K562 (cell line): Measurements from ENCODE around the gene ZNF513. TPM values are rescaled to one million over a fixed set of nuclear protein-coding genes. Genes with fewer than 3 reads are reported as not detected.

Experiments used
- BDP1 ChIP-seq: IDR thresholded peaks from 3 replicates; pipeline ENCODE4 v1.6.1; 2011; ENCODE audit not compliant: insufficient read length, insufficient read depth
- DPF2 ChIP-seq: fragments of 450-650 bp; IDR thresholded peaks from 2 replicates; pipeline ENCODE4 v1.6.1; 2016
- ETS2 ChIP-seq: IDR thresholded peaks from 2 replicates; pipeline ENCODE4 v1.6.1; 2016; ENCODE audit warnings: borderline replicate concordance, missing genetic modification characterization, mild to moderate bottlenecking, moderate library complexity, missing compliant biosample characterization; ENCODE audit not compliant: poor library complexity, severe bottlenecking
- FOS ChIP-seq: IDR thresholded peaks from 3 replicates; pipeline ENCODE4 v1.6.1; 2011; ENCODE audit not compliant: insufficient read length; ENCODE audit errors: extremely low read depth
- FOXA3 ChIP-seq, 2 experiments: fragments of 450-650 bp in 1 of 2; sonication (generic) in 1 of 2; formaldehyde crosslinking; IDR thresholded peaks in 1 of 2; conservative IDR thresholded peaks in 1 of 2; 2 replicates each; pipeline versions ENCODE4 v1.4.0 to v1.8.0; 2020 to 2022; ENCODE audit warnings: mild to moderate bottlenecking in 2 of 2, missing genetic modification reagents in 1 of 2
- NFIX ChIP-seq: fragments of 250-450 bp; sonication (Bioruptor Pico); IDR thresholded peaks from 2 replicates; pipeline ENCODE4 v1.4.0; 2020; ENCODE audit warnings: low read depth, mild to moderate bottlenecking, moderate library complexity
- RBM39 ChIP-seq: fragments of 200-400 bp; formaldehyde crosslinking; optimal IDR thresholded peaks from 2 replicates; pipeline ENCODE3; 2018; ENCODE audit warnings: low read depth, low read length
- SIRT6 ChIP-seq: IDR thresholded peaks from one replicate; pipeline ENCODE4 v1.6.1; 2012; ENCODE audit warnings: low read depth, mild to moderate bottlenecking, control low read depth, inconsistent platforms, low read length, moderate library complexity
- THRA ChIP-seq: fragments of 450-650 bp; IDR thresholded peaks from 2 replicates; pipeline ENCODE4 v1.6.1; 2017; ENCODE audit warnings: mild to moderate bottlenecking, moderate library complexity
- ZEB2 ChIP-seq: fragments of 450-650 bp; IDR thresholded peaks from 2 replicates; pipeline ENCODE4 v1.6.1; 2016
- ZNF263 ChIP-seq: sonication (generic); formaldehyde crosslinking; IDR thresholded peaks from 2 replicates; pipeline ENCODE4 v1.8.0; 2022; ENCODE audit warnings: mild to moderate bottlenecking, missing genetic modification reagents, borderline replicate concordance
- ZNF316 ChIP-seq: fragments of 450-650 bp; IDR thresholded peaks from 2 replicates; pipeline ENCODE4 v1.6.1; 2016
- ZNF583 ChIP-seq: fragments of 250-450 bp; sonication (Bioruptor Pico); IDR thresholded peaks from 2 replicates; pipeline ENCODE4 v1.4.0; 2020
- ZNF655 ChIP-seq: fragments of 250-450 bp; sonication (Bioruptor Pico); IDR thresholded peaks from 2 replicates; pipeline ENCODE4 v1.5.0; 2021
- polyA plus RNA-seq, 8 experiments: library from polyadenylated mRNA; depleted of rRNA in 4 of 8; stranded (reverse) in 5 of 8; unstranded in 3 of 8; fragments of >200 nt; fragmentation: Nextera tagmentation in 2 of 8; fragmentation: Illumina TruSeq in 1 of 8; extraction: Ambion mirVana in 2 of 8; extraction: Trizol in 1 of 8; gene quantifications; 2 replicates each; pipeline versions ENCODE4 v1.2.1 to v1.2.3, GENCODE V29; 2011 to 2014; ENCODE audit warnings: inconsistent platforms in 1 of 8, missing spikeins in 1 of 8
- total RNA-seq, 7 experiments: library from RNA; depleted of rRNA in 6 of 7; stranded (reverse); fragments of >200 nt in 6 of 7; fragmentation: Illumina TruSeq in 2 of 7; extraction: Trizol in 2 of 7; gene quantifications; 2 replicates each; pipeline versions ENCODE4 v1.2.1 to v1.2.3, GENCODE V29; 2011 to 2021; ENCODE audit warnings: low replicate concordance in 1 of 7
- TF ChIP-seq, protein P1 (sequence below): fragments of 250-450 bp; sonication (Bioruptor Pico); IDR thresholded peaks from 2 replicates; pipeline ENCODE4 v1.5.0; 2020; ENCODE audit warnings: mild to moderate bottlenecking, borderline replicate concordance
- TF ChIP-seq, protein P2 (sequence below): fragments of 450-650 bp; formaldehyde crosslinking; IDR thresholded peaks from 2 replicates; pipeline ENCODE4 v1.4.0; 2020; ENCODE audit warnings: mild to moderate bottlenecking, moderate library complexity
- TF ChIP-seq, protein P3 (sequence below): sonication (generic); formaldehyde crosslinking; IDR thresholded peaks from 2 replicates; pipeline ENCODE4 v1.8.0; 2022; ENCODE audit warnings: mild to moderate bottlenecking, missing genetic modification reagents
- TF ChIP-seq, protein P4 (sequence below): sonication (generic); formaldehyde crosslinking; IDR thresholded peaks from 2 replicates; pipeline ENCODE4 v1.8.1; 2023; ENCODE audit warnings: mild to moderate bottlenecking, missing genetic modification reagents

The ZNF513 gene
- total and polyA plus RNA-seq, 9 of the 15 experiments (the other 6 are each of a cell fraction or from before 2014, with no cell fraction given), result 0.04 to 13.6 (median 4.4) TPM

GRCh38 chr2:27353762-27354596 lies 26.6 kb downstream of the ZNF513 start (continued):
- TF ChIP-seq, protein P1, sequence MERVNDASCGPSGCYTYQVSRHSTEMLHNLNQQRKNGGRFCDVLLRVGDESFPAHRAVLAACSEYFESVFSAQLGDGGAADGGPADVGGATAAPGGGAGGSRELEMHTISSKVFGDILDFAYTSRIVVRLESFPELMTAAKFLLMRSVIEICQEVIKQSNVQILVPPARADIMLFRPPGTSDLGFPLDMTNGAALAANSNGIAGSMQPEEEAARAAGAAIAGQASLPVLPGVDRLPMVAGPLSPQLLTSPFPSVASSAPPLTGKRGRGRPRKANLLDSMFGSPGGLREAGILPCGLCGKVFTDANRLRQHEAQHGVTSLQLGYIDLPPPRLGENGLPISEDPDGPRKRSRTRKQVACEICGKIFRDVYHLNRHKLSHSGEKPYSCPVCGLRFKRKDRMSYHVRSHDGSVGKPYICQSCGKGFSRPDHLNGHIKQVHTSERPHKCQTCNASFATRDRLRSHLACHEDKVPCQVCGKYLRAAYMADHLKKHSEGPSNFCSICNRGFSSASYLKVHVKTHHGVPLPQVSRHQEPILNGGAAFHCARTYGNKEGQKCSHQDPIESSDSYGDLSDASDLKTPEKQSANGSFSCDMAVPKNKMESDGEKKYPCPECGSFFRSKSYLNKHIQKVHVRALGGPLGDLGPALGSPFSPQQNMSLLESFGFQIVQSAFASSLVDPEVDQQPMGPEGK (CRISPR knock-in tag), result no peak
- TF ChIP-seq, protein P2, sequence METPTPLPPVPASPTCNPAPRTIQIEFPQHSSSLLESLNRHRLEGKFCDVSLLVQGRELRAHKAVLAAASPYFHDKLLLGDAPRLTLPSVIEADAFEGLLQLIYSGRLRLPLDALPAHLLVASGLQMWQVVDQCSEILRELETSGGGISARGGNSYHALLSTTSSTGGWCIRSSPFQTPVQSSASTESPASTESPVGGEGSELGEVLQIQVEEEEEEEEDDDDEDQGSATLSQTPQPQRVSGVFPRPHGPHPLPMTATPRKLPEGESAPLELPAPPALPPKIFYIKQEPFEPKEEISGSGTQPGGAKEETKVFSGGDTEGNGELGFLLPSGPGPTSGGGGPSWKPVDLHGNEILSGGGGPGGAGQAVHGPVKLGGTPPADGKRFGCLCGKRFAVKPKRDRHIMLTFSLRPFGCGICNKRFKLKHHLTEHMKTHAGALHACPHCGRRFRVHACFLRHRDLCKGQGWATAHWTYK (CRISPR knock-in tag), result no peak
- TF ChIP-seq DPF2 (peak; percentile 90), RBM39 (no peak), NFIX (CRISPR knock-in tag) (no peak), ZNF583 (CRISPR knock-in tag) (no peak), ZNF316 (peak; percentile 67), ZEB2 (peak; percentile 42; the same call in 1 of the 2 replicates), ETS2 (tag) (no peak), ZNF655 (CRISPR knock-in tag) (no peak), THRA (peak; percentile 40; the same call in 1 of the 2 replicates), FOS (no peak), BDP1 (no peak), ZNF263 (no peak), SIRT6 (no peak), FOXA3 (CRISPR knock-in tag; conservative IDR thresholded peaks at IDR 0.05 in 1 of 2, IDR thresholded peaks at IDR 0.05 in 1 of 2) (no peak)
- TF ChIP-seq, protein P3, sequence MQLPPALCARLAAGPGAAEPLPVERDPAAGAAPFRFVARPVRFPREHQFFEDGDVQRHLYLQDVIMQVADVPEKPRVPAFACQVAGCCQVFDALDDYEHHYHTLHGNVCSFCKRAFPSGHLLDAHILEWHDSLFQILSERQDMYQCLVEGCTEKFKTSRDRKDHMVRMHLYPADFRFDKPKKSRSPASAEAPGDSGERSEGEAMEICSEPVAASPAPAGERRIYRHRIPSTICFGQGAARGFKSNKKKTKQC (CRISPR knock-in tag), result no peak
- TF ChIP-seq, protein P4, sequence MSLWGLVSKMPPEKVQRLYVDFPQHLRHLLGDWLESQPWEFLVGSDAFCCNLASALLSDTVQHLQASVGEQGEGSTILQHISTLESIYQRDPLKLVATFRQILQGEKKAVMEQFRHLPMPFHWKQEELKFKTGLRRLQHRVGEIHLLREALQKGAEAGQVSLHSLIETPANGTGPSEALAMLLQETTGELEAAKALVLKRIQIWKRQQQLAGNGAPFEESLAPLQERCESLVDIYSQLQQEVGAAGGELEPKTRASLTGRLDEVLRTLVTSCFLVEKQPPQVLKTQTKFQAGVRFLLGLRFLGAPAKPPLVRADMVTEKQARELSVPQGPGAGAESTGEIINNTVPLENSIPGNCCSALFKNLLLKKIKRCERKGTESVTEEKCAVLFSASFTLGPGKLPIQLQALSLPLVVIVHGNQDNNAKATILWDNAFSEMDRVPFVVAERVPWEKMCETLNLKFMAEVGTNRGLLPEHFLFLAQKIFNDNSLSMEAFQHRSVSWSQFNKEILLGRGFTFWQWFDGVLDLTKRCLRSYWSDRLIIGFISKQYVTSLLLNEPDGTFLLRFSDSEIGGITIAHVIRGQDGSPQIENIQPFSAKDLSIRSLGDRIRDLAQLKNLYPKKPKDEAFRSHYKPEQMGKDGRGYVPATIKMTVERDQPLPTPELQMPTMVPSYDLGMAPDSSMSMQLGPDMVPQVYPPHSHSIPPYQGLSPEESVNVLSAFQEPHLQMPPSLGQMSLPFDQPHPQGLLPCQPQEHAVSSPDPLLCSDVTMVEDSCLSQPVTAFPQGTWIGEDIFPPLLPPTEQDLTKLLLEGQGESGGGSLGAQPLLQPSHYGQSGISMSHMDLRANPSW (CRISPR knock-in tag), result no peak
